Kidney (tissue), 14 donors: Measurements from ENCODE around the gene JCHAIN. TPM values are rescaled to one million over a fixed set of nuclear protein-coding genes. Genes with fewer than 3 reads are reported as not detected.

Experiments
- DNase-seq, 5 donors: peaks; one replicate each; pipeline ENCODE4 v3.0.0-alpha.2; 2013 to 2020
- FAIRE-seq: peaks from 2 replicates; lab custom pipeline; 2012; peaks lifted over from hg19 to GRCh38; lab: Jason Lieb, UNC
- H3K27ac ChIP-seq, 2 donors: one replicate each; pipeline ENCODE4 v1.7.0; 2013; ENCODE audit warnings: low read depth in 2 of 2, low read length in 2 of 2, inconsistent platforms in 1 of 2
- H3K27me3 ChIP-seq: one replicate; pipeline ENCODE4 v1.7.1; 2013; ENCODE audit warnings: low read length, inconsistent platforms; ENCODE audit not compliant: control insufficient read depth, insufficient read depth
- H3K36me3 ChIP-seq, 3 donors: one replicate each; pipeline versions ENCODE4 v1.7.0 to v1.7.1; 2013; ENCODE audit warnings: low read length in 3 of 3, control low read depth in 1 of 3, inconsistent platforms in 1 of 3; ENCODE audit not compliant: insufficient read depth in 3 of 3, control insufficient read depth in 2 of 3
- H3K4me1 ChIP-seq, 3 donors: one replicate each; pipeline versions ENCODE4 v1.7.0 to v1.7.1; 2013; ENCODE audit warnings: low read length in 3 of 3, inconsistent platforms in 1 of 3, low read depth in 1 of 3; ENCODE audit not compliant: control insufficient read depth in 2 of 3, insufficient read depth in 2 of 3
- H3K4me3 ChIP-seq, 3 donors: one replicate each; pipeline versions ENCODE4 v1.7.0 to v1.8.1; 2013; ENCODE audit warnings: low read length in 3 of 3, control low read depth in 1 of 3, inconsistent platforms in 1 of 3
- H3K9ac ChIP-seq, 3 donors: one replicate each; pipeline versions ENCODE4 v1.7.0 to v1.7.1; 2013; ENCODE audit warnings: low read length in 3 of 3, control low read depth in 1 of 3, inconsistent platforms in 1 of 3
- H3K9me3 ChIP-seq, 3 donors: one replicate each; pipeline versions ENCODE4 v1.7.0 to v1.7.1; 2013; ENCODE audit warnings: low read length in 3 of 3, control low read depth in 1 of 3, inconsistent platforms in 1 of 3; ENCODE audit not compliant: control insufficient read depth in 2 of 3, insufficient read depth in 1 of 3
- intact Hi-C: fragments of 100-400 bp; cut with DNase I; formaldehyde crosslinking; loops from one replicate; pipeline ENCODE4 v1.11.1; 2022
- polyA plus RNA-seq: library from polyadenylated mRNA; stranded (reverse); fragments of 350-450 nt; fragmentation: Illumina TruSeq; extraction: RNeasy Lipid Tissue Mini Kit (QIAGEN cat#74804); gene quantifications from one replicate; pipeline ENCODE4 v1.2.3, GENCODE V29; 2014; ENCODE audit warnings: low read depth, low replicate concordance; ENCODE audit not compliant: insufficient read depth
- total RNA-seq: library from RNA; stranded (reverse); fragmentation: NEBNext Ultra II Directional; extraction: Animal tissue kit (Norgen Biotek cat#: 25700); gene quantifications from one replicate; pipeline ENCODE4 v1.2.1, GENCODE V29; 2021
- TF ChIP-seq, protein P1 (sequence below): IDR thresholded peaks from 3 replicates; pipeline ENCODE4 v1.5.1; 2012; ENCODE audit warnings: mild to moderate bottlenecking, moderate library complexity, borderline replicate concordance; ENCODE audit not compliant: insufficient read depth; ENCODE audit errors: extremely low read depth
- donor health status: control.
- donor health status: control.
- donor health status: control.
- donor health status: control.
- donor health status: control.
- donor health status: DM: yes; HTN: yes; CAD: no.
- donor health status: Normal renal cell carcinoma (clear cell type).

Gene JCHAIN
- total and polyA plus RNA-seq, 2 donors from 2014 or later, result 5.1 to 355 TPM

DNA sequence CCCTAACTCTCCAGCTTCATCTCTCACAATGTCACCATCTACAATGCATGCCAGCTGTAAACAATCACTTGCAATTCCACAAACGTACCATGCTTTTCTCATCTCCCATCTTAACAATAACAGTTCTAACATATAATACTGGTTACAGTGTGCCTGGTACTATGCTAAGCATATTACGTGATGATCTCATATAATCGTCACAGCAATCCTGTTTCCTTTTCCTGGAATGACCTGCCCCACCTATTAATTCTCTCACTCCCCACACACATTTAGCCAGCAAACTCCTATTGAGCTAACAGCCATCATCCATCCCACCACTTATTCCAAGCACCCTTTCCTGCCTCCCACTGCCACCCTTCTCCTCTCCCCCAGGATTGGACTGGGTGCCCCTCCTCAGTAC is 7.9 kb downstream of the JCHAIN start:
- intact Hi-C loops, result loop anchor here (10.0 kb wide), 1 partner anchor 356 kb away; no protein-coding TSS in a partner anchor
- no peak overlapping the region for H3K9ac ChIP-seq
- FAIRE-seq, result no peak
- H3K4me1 ChIP-seq, result no peaks in the 10 kb centered on the region
- TF ChIP-seq, protein P1, sequence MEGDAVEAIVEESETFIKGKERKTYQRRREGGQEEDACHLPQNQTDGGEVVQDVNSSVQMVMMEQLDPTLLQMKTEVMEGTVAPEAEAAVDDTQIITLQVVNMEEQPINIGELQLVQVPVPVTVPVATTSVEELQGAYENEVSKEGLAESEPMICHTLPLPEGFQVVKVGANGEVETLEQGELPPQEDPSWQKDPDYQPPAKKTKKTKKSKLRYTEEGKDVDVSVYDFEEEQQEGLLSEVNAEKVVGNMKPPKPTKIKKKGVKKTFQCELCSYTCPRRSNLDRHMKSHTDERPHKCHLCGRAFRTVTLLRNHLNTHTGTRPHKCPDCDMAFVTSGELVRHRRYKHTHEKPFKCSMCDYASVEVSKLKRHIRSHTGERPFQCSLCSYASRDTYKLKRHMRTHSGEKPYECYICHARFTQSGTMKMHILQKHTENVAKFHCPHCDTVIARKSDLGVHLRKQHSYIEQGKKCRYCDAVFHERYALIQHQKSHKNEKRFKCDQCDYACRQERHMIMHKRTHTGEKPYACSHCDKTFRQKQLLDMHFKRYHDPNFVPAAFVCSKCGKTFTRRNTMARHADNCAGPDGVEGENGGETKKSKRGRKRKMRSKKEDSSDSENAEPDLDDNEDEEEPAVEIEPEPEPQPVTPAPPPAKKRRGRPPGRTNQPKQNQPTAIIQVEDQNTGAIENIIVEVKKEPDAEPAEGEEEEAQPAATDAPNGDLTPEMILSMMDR, result no peak
- H3K4me3 ChIP-seq, result no peak overlapping the region
- no peaks in the 10 kb centered on the region for H3K9me3 ChIP-seq
- H3K36me3 ChIP-seq, result no peaks in the 10 kb centered on the region
- no peaks in the 10 kb centered on the region for H3K27me3 ChIP-seq
- DNase-seq, result no peak
- H3K27ac ChIP-seq, result no peak overlapping the region

- FAIRE-seq, result no peak
- Histone ChIP-seq H3K27ac (no peak overlapping the region), H3K9me3 (no peaks in the 10 kb centered on the region), H3K27me3 (no peaks in the 10 kb centered on the region), H3K4me3 (no peak overlapping the region), H3K36me3 (no peaks in the 10 kb centered on the region), H3K9ac (no peak overlapping the region), H3K4me1 (no peaks in the 10 kb centered on the region)
- DNase-seq, result no peak
- intact Hi-C loops, result loop anchor here (10.0 kb wide), 1 partner anchor 357 kb away; no protein-coding TSS in a partner anchor
- TF ChIP-seq, protein P1, result no peak
Measured at GRCh38 chr4:70657326-70657725, 9.0 kb downstream of the JCHAIN start.

DNA sequence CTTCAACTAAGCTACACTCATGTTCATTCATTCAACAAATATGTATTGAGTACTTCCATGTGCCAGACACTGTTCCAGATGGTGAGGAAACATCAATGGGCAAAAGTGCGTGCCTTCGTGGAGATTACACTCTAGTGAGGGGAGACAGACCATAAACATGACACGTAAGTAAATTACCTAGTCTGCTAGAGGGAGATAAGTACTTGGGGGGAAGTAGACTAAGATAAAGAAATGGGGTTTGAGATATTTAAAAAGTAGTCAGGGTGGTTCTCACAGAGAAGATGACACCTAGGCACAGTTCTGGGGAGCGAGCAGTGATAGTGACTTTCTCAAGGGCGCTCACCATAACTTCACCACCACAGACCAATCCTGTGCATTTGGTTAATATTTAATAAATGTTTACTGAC is 11.7 kb downstream of the JCHAIN start:
- intact Hi-C loops, result loop anchor here (10.0 kb wide), 1 partner anchor 360 kb away; no protein-coding TSS in a partner anchor
- Histone ChIP-seq H3K9me3 (no peaks in the 10 kb centered on the region), H3K4me3 (no peak overlapping the region), H3K9ac (no peak overlapping the region), H3K27me3 (no peaks in the 10 kb centered on the region), H3K4me1 (no peaks in the 10 kb centered on the region), H3K27ac (no peak overlapping the region), H3K36me3 (no peaks in the 10 kb centered on the region)
- FAIRE-seq (no peak), DNase-seq (no peak)
- TF ChIP-seq, protein P1, result no peak
